SU-DHL-6 (cell line): ENCODE measurements around the gene ZNF23.

ENCODE experiments used
- EZH2phosphoT487 ChIP-seq: fragments of 200-600 bp; sonication (generic), shearing (Covaris generic); conservative IDR thresholded peaks from 2 replicates; pipeline ENCODE4 v1.6.1; 2018; ENCODE audit warnings: mild to moderate bottlenecking, antibody characterized with exemption, low read length, moderate library complexity, mixed read lengths
- TF ChIP-seq, protein P1 (sequence below): fragments of 200-600 bp; sonication (generic); IDR thresholded peaks from one replicate; pipeline ENCODE4 v1.5.1; 2017; ENCODE audit warnings: antibody characterized with exemption, mild to moderate bottlenecking, low read length, moderate library complexity; ENCODE audit not compliant: insufficient read depth, poor library complexity, severe bottlenecking

GRCh38 chr16:71432906-71433305 is 29.1 kb downstream of the ZNF23 start:
- TF ChIP-seq, protein P1, sequence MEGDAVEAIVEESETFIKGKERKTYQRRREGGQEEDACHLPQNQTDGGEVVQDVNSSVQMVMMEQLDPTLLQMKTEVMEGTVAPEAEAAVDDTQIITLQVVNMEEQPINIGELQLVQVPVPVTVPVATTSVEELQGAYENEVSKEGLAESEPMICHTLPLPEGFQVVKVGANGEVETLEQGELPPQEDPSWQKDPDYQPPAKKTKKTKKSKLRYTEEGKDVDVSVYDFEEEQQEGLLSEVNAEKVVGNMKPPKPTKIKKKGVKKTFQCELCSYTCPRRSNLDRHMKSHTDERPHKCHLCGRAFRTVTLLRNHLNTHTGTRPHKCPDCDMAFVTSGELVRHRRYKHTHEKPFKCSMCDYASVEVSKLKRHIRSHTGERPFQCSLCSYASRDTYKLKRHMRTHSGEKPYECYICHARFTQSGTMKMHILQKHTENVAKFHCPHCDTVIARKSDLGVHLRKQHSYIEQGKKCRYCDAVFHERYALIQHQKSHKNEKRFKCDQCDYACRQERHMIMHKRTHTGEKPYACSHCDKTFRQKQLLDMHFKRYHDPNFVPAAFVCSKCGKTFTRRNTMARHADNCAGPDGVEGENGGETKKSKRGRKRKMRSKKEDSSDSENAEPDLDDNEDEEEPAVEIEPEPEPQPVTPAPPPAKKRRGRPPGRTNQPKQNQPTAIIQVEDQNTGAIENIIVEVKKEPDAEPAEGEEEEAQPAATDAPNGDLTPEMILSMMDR, result no peak
- TF ChIP-seq EZH2phosphoT487, result no peak
